GM23248 (cell line): ENCODE measurements around the gene PLAGL2. TPM values are rescaled to one million over a fixed set of nuclear protein-coding genes. Genes with fewer than 3 reads are reported as not detected.

Experiments
- DNase-seq: peaks from one replicate; pipeline ENCODE4 v3.0.0-alpha.2; 2015
- H2AFZ ChIP-seq: fragments of 200-600 bp; sonication (generic); 2 replicates; pipeline ENCODE4 v1.6.1; 2016; ENCODE audit warnings: antibody characterized with exemption
- H3F3A ChIP-seq: fragments of 200-600 bp; sonication (generic); 2 replicates; pipeline ENCODE4 v1.6.1; 2016; ENCODE audit warnings: mild to moderate bottlenecking, antibody characterized with exemption, mixed run types; ENCODE audit not compliant: insufficient read depth
- H3K27ac ChIP-seq: fragments of 200-600 bp; sonication (generic); 2 replicates; pipeline ENCODE4 v1.5.1; 2016; ENCODE audit warnings: mild to moderate bottlenecking
- H3K27me3 ChIP-seq: fragments of 200-600 bp; sonication (generic); replicated peaks from 2 replicates; pipeline ENCODE4 v1.6.1; 2016; ENCODE audit warnings: mild to moderate bottlenecking; ENCODE audit not compliant: insufficient read depth
- H3K36me3 ChIP-seq: fragments of 200-600 bp; sonication (generic); 2 replicates; pipeline ENCODE4 v1.6.1; 2016; ENCODE audit warnings: low read depth, mild to moderate bottlenecking
- H3K4me1 ChIP-seq: fragments of 200-600 bp; sonication (generic); 2 replicates; pipeline ENCODE4 v1.6.1; 2016; ENCODE audit warnings: mild to moderate bottlenecking; ENCODE audit not compliant: insufficient read depth
- H3K4me2 ChIP-seq: fragments of 200-600 bp; sonication (generic); one replicate; pipeline ENCODE4 v1.6.1; 2016; ENCODE audit warnings: mild to moderate bottlenecking; ENCODE audit not compliant: unreplicated experiment
- H3K4me3 ChIP-seq: fragments of 200-600 bp; sonication (generic); 2 replicates; pipeline ENCODE4 v1.5.1; 2016; ENCODE audit warnings: mild to moderate bottlenecking
- H3K79me2 ChIP-seq: fragments of 200-600 bp; sonication (generic); 2 replicates; pipeline ENCODE4 v1.6.1; 2016; ENCODE audit warnings: mild to moderate bottlenecking; ENCODE audit not compliant: insufficient read depth
- H3K9ac ChIP-seq: fragments of 200-600 bp; sonication (generic); 2 replicates; pipeline ENCODE4 v1.6.1; 2016; ENCODE audit warnings: mild to moderate bottlenecking
- H3K9me2 ChIP-seq: fragments of 200-600 bp; sonication (generic); 2 replicates; pipeline ENCODE4 v1.6.1; 2016; ENCODE audit warnings: mixed run types, mild to moderate bottlenecking, moderate library complexity; ENCODE audit not compliant: insufficient read depth
- H3K9me3 ChIP-seq: fragments of 200-600 bp; sonication (generic); one replicate; pipeline ENCODE4 v1.6.1; 2017; ENCODE audit warnings: low read depth
- H4K20me1 ChIP-seq: fragments of 200-600 bp; sonication (generic); 2 replicates; pipeline ENCODE4 v1.6.0; 2016; ENCODE audit not compliant: insufficient read depth
- EZH2 ChIP-seq: fragments of 200-600 bp; sonication (generic); IDR thresholded peaks from 2 replicates; pipeline ENCODE4 v1.6.1; 2018; ENCODE audit warnings: antibody characterized with exemption, mild to moderate bottlenecking; ENCODE audit not compliant: insufficient read depth, poor library complexity, severe bottlenecking
- EZH2phosphoT487 ChIP-seq: fragments of 200-600 bp; sonication (generic); IDR thresholded peaks from 2 replicates; pipeline ENCODE4 v1.6.1; 2018; ENCODE audit warnings: antibody characterized with exemption, moderate library complexity, mild to moderate bottlenecking, low read depth; ENCODE audit not compliant: insufficient read depth
- WGBS, 2 experiments: methylation state at CpG; one replicate each; pipeline ENCODE4 v1.1.6; 2015 to 2017; ENCODE audit warnings: low lambda C conversion rate in 2 of 2, low coverage in 1 of 2; ENCODE audit errors: missing lambda C conversion rate in 2 of 2; 5-methylcytosine and 5-hydroxymethylcytosine counted together
- in situ Hi-C: fragments of 300-500 bp; cut with MboI; formaldehyde crosslinking; loops from 2 replicates; pipeline ENCODE4 v1.15.0; 2020
- polyA plus RNA-seq: library from polyadenylated mRNA; unstranded; fragments of >200 nt; fragmentation: Nextera tagmentation; extraction: Ambion mirVana; gene quantifications from 2 replicates; pipeline ENCODE4 v1.2.1, GENCODE V29; 2016
- total RNA-seq: library from RNA; depleted of rRNA; stranded (reverse); fragments of >200 nt; shearing (Covaris generic); gene quantifications from 2 replicates; pipeline ENCODE4 v1.2.3, GENCODE V29; 2014

Gene PLAGL2
- total and polyA plus RNA-seq, 2 experiments from 2014 or later, result 2.1 to 4.1 TPM

DNA sequence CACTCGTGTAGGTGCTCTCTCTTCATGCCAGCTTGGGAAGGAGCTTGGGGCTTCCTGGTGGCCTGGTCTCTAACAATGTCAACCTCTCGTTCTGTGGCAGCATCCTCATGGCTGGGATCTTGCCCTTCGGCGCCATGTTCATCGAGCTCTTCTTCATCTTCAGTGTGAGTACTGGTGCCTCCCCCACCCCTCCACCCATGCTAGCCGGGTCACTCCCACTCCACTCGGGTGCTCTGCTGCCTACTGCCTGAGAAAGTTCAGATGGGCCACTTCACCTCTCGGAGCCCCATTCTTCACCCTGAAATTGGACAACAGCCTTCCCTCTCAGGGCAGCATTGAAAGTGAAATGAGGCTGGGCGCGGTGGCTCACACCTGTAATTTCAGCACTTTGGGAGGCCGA, 49.2 kb downstream of the PLAGL2 start:
- in situ Hi-C loops, result no loop called here
- H3K9ac ChIP-seq, result no peak overlapping the region
- no peak for DNase-seq
- H4K20me1 ChIP-seq, result no peaks in the 10 kb centered on the region
- 95 to 98% methylated on average over 11 of the region's 11 CpGs for WGBS, 2 experiments
- no peaks in the 10 kb centered on the region for H3K9me3 ChIP-seq
- no peak overlapping the region for H3K27ac ChIP-seq
- no peak overlapping the region for H2AFZ ChIP-seq
- peaks cover 29% of the 10 kb centered on the region; the same call in 1 of the 2 replicates for H3K36me3 ChIP-seq
- H3K4me1 ChIP-seq, result peaks cover 8% of the 10 kb centered on the region; the same call in 1 of the 2 replicates
- no peak for TF ChIP-seq EZH2phosphoT487
- no peak for TF ChIP-seq EZH2
- no peaks in the 10 kb centered on the region for H3K79me2 ChIP-seq
- H3K4me2 ChIP-seq, result no peak overlapping the region
- H3F3A ChIP-seq, result no peaks in the 10 kb centered on the region
- H3K9me2 ChIP-seq, result no peaks in the 10 kb centered on the region
- no peaks in the 10 kb centered on the region for H3K27me3 ChIP-seq
- no peak overlapping the region for H3K4me3 ChIP-seq

DNA sequence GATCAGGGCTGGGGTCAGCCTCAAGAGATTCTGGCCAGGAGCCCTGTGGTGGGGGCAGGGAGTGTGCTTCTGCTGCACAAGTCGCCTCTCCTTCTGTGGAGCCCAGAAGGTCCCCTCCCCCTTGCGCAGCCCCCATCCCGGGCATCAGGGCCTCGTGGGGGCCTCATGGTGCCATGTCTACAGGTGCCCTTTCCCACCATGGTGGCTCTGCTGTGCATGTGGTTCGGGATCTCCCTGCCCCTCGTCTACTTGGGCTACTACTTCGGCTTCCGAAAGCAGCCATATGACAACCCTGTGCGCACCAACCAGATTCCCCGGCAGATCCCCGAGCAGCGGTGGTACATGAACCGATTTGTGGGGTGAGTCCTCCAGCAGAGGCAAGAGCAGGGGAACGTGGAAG, 49.9 kb downstream of the PLAGL2 start:
- no peak for TF ChIP-seq EZH2
- TF ChIP-seq EZH2phosphoT487, result no peak
- Histone ChIP-seq H2AFZ (no peak overlapping the region), H4K20me1 (no peaks in the 10 kb centered on the region), H3K36me3 (peaks cover 26% of the 10 kb centered on the region; the same call in 1 of the 2 replicates), H3K4me3 (no peak overlapping the region), H3K27ac (no peak overlapping the region), H3K9me2 (no peaks in the 10 kb centered on the region), H3K27me3 (no peaks in the 10 kb centered on the region), H3K4me1 (peaks cover 8% of the 10 kb centered on the region; the same call in 1 of the 2 replicates), H3K4me2 (no peak overlapping the region), H3K79me2 (no peaks in the 10 kb centered on the region), H3K9ac (no peak overlapping the region), H3F3A (no peaks in the 10 kb centered on the region), H3K9me3 (no peaks in the 10 kb centered on the region)
- WGBS, 2 experiments, result 95 to 99% methylated on average over 14 of the region's 14 CpGs
- in situ Hi-C loops, result no loop called here
- no peak for DNase-seq

DNA sequence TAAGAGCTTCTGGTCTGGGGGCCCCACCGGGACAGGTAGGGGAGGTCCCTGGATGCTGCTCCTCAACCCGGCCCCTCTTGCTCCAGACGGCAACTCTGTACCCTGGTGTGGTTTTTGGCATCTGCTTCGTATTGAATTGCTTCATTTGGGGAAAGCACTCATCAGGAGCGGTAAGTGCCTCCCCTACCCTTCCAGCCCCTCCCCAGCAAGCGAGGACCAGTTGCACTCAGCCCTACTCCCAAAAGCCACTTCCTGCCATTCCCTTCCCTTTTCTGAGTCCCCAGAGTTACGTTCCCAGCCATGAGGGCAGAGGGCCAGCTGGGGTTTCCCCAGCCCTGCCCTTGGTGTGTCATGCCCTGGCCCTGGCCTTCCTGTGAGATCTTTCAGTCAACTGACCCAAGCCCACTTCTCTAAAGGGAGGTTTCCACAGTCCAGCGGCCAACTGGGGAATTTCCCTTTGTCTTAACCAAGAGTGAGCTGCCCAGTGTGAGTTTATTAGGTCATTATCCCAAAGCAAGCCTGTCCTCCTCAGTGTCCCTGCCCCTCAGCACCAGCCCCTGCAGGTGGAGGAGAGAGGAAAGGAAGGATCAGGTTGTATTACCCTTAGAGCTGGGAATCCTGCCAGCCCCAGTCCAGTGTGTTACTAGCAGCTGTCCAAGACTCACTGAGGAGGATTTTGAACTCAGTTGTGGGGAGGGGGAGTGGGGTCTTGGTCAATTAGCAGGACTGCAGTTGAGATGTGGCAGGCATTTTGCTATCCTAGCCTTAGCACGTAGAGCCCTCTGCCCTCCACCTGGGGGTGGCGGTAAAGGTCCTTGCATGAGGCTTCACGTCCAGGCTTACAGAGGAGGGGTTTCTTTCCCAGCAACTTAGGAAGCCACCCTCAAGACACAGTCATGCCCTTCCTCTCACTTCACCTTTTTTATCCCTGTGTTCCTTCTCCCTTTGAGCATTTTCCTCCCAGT, 52.2 kb downstream of the PLAGL2 start:
- Histone ChIP-seq H3K27me3 (no peaks in the 10 kb centered on the region), H3K4me2 (no peak overlapping the region), H4K20me1 (no peaks in the 10 kb centered on the region), H3K79me2 (no peaks in the 10 kb centered on the region), H3K4me3 (no peak overlapping the region), H3K4me1 (peaks cover 8% of the 10 kb centered on the region; the same call in 1 of the 2 replicates), H3K9me2 (no peaks in the 10 kb centered on the region), H3K36me3 (peaks cover 21% of the 10 kb centered on the region; the same call in 1 of the 2 replicates), H3K9ac (no peak overlapping the region), H3K27ac (peak overlapping the region; percentile 48), H2AFZ (no peak overlapping the region), H3F3A (no peaks in the 10 kb centered on the region), H3K9me3 (no peaks in the 10 kb centered on the region)
- 42 to 46% methylated on average over 10 to 11 of the region's 11 CpGs for WGBS, 2 experiments
- DNase-seq, result peak; percentile 83
- no peak for TF ChIP-seq EZH2
- TF ChIP-seq EZH2phosphoT487, result no peak
- in situ Hi-C loops, result no loop called here

DNA sequence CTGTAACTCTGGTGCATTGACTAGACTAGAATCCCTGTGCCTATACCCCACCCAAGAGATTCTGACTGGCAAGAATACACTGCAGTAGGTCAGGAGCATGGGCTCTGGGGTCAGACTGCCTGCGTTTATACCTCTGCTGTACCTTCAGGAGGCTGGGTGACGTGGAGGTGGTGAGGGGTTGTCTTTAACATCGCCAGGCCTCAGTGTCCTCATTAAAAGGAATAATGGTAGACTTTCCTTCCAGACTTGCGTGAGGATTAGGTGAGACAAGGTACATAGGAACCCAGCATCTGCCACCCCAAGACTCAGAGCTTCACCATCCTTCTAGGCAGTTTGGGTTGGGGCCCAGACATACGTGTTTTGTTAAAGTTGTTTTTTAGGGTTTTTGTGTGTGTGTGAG, 53.8 kb downstream of the PLAGL2 start:
- no peak for DNase-seq
- H3K9me2 ChIP-seq, result no peaks in the 10 kb centered on the region
- H3K4me1 ChIP-seq, result peaks cover 8% of the 10 kb centered on the region; the same call in 1 of the 2 replicates
- H3K4me2 ChIP-seq, result no peak overlapping the region
- H3K27ac ChIP-seq, result no peak overlapping the region
- TF ChIP-seq EZH2phosphoT487, result no peak
- no peak for TF ChIP-seq EZH2
- WGBS, 2 experiments, result 99 to 100% methylated on average over 5 of the region's 5 CpGs
- peaks cover 18% of the 10 kb centered on the region; the same call in 1 of the 2 replicates for H3K36me3 ChIP-seq
- no peaks in the 10 kb centered on the region for H3K79me2 ChIP-seq
- no peak overlapping the region for H2AFZ ChIP-seq
- H3K4me3 ChIP-seq, result no peak overlapping the region
- no peaks in the 10 kb centered on the region for H3K9me3 ChIP-seq
- H3F3A ChIP-seq, result no peaks in the 10 kb centered on the region
- no peak overlapping the region for H3K9ac ChIP-seq
- no peaks in the 10 kb centered on the region for H3K27me3 ChIP-seq
- in situ Hi-C loops, result no loop called here
- H4K20me1 ChIP-seq, result no peaks in the 10 kb centered on the region
